ENCODE results near the gene TRAPPC2L.

Gene TRAPPC2L

GRCh38 chr16:88828711-88829110, 28.2 kb upstream of the TRAPPC2L start:
- Histone ChIP-seq H3K18ac (ENCODE audit: low read length) (no peak overlapping the region), H2BK5ac (ENCODE audit: low read length) (no peak overlapping the region), H3K79me1 (ENCODE audit: low read depth, low read length) (peaks cover 4% of the 10 kb centered on the region), H3K4ac (ENCODE audit: low read length) (no peak overlapping the region), H3K4me3 (ENCODE audit: low read length in 2 of 2) (no peak overlapping the region), H2AK5ac (ENCODE audit: low read depth, low read length) (no peak overlapping the region), H2AFZ (ENCODE audit: low read length) (no peak overlapping the region), H3K27me3 (ENCODE audit: control insufficient read depth in 3 of 3, insufficient read depth in 3 of 3, low read depth in 1 of 3, low read length in 3 of 3) (no peaks in the 10 kb centered on the region), H2BK15ac (ENCODE audit: low read length) (no peak overlapping the region), H4K91ac (ENCODE audit: low read depth, low read length, poor library complexity) (no peak overlapping the region), H4K8ac (ENCODE audit: low read depth, low read length) (no peak overlapping the region), H2BK120ac (ENCODE audit: low read depth, low read length) (no peak overlapping the region), H3K14ac (ENCODE audit: low read length) (no peak overlapping the region), H3K36me3 (replicated peaks in 1 of 2; ENCODE audit: control insufficient read depth in 2 of 2, insufficient read depth in 2 of 2, low read length in 2 of 2) (no peaks in the 10 kb centered on the region), H2BK12ac (ENCODE audit: low read length) (no peak overlapping the region), H3K27ac (replicated peaks; ENCODE audit: low read length) (no peak overlapping the region), H3K4me1 (ENCODE audit: control insufficient read depth in 2 of 2, insufficient read depth in 1 of 2, low read depth in 1 of 2, low read length in 2 of 2) (no peaks in the 10 kb centered on the region), H3K9me3 (replicated peaks in 1 of 2; ENCODE audit: control insufficient read depth in 2 of 2, insufficient read depth in 1 of 2, low read depth in 1 of 2, low read length in 2 of 2) (no peaks in the 10 kb centered on the region), H3K4me2 (ENCODE audit: insufficient read depth, low read length, poor library complexity, severe bottlenecking) (no peak overlapping the region), H3K23ac (ENCODE audit: low read depth, low read length, poor library complexity) (peak overlapping the region; percentile 43), H3K9ac (ENCODE audit: low read depth, low read length, poor library complexity) (no peak overlapping the region)
- DNase-seq (ENCODE audit: low spot score): no peak
- WGBS, 2 donors (ENCODE audit: extremely low coverage in 2 of 2, insufficient read length in 2 of 2, insufficient replicate concordance in 1 of 2): no CpG with 5 or more reads among the region's 24 CpGs

- WGBS, 2 donors (ENCODE audit: extremely low coverage in 2 of 2, insufficient read length in 2 of 2, insufficient replicate concordance in 1 of 2): no CpG with 5 or more reads among the region's 11 CpGs
- no peak for DNase-seq (ENCODE audit: low spot score)
- no peak overlapping the region for H2BK15ac ChIP-seq (ENCODE audit: low read length)
These were observed 26.7 kb upstream of the TRAPPC2L start for GRCh38 chr16:88830258-88830657.

GRCh38 chr16:88830783-88831182, 26.1 kb upstream of the TRAPPC2L start:
- no peak overlapping the region for H2BK120ac ChIP-seq (ENCODE audit: low read depth, low read length)
- no peak overlapping the region for H2BK12ac ChIP-seq (ENCODE audit: low read length)
- no CpG with 5 or more reads among the region's 14 CpGs for WGBS, 2 donors (ENCODE audit: extremely low coverage in 2 of 2, insufficient read length in 2 of 2, insufficient replicate concordance in 1 of 2)
- no peak overlapping the region for H3K27ac ChIP-seq (replicated peaks; ENCODE audit: low read length)
- no peaks in the 10 kb centered on the region for H3K9me3 ChIP-seq (replicated peaks in 1 of 2; ENCODE audit: control insufficient read depth in 2 of 2, insufficient read depth in 1 of 2, low read depth in 1 of 2, low read length in 2 of 2)
- no peaks in the 10 kb centered on the region for H3K4me1 ChIP-seq (ENCODE audit: control insufficient read depth in 2 of 2, insufficient read depth in 1 of 2, low read depth in 1 of 2, low read length in 2 of 2)
- no peak overlapping the region for H2AK5ac ChIP-seq (ENCODE audit: low read depth, low read length)
- no peak overlapping the region for H2BK5ac ChIP-seq (ENCODE audit: low read length)
- H3K79me1 ChIP-seq (ENCODE audit: low read depth, low read length): peaks cover 7% of the 10 kb centered on the region
- H3K4me2 ChIP-seq (ENCODE audit: insufficient read depth, low read length, poor library complexity, severe bottlenecking): no peak overlapping the region
- H3K9ac ChIP-seq (ENCODE audit: low read depth, low read length, poor library complexity): no peak overlapping the region
- no peak for DNase-seq (ENCODE audit: low spot score)
- no peak overlapping the region for H3K23ac ChIP-seq (ENCODE audit: low read depth, low read length, poor library complexity)
- H3K27me3 ChIP-seq (ENCODE audit: control insufficient read depth in 3 of 3, insufficient read depth in 3 of 3, low read depth in 1 of 3, low read length in 3 of 3): no peaks in the 10 kb centered on the region
- H4K91ac ChIP-seq (ENCODE audit: low read depth, low read length, poor library complexity): no peak overlapping the region
- H3K36me3 ChIP-seq (replicated peaks in 1 of 2; ENCODE audit: control insufficient read depth in 2 of 2, insufficient read depth in 2 of 2, low read length in 2 of 2): peaks cover 0 to 7% of the 10 kb centered on the region in 2 donors
- no peak overlapping the region for H2BK15ac ChIP-seq (ENCODE audit: low read length)
- no peak overlapping the region for H3K4me3 ChIP-seq (ENCODE audit: low read length in 2 of 2)
- H3K4ac ChIP-seq (ENCODE audit: low read length): no peak overlapping the region
- H3K14ac ChIP-seq (ENCODE audit: low read length): no peak overlapping the region
- H4K8ac ChIP-seq (ENCODE audit: low read depth, low read length): no peak overlapping the region
- no peak overlapping the region for H2AFZ ChIP-seq (ENCODE audit: low read length)
- no peak overlapping the region for H3K18ac ChIP-seq (ENCODE audit: low read length)

More at GRCh38 chr16:88830258-88830657, 26.7 kb upstream of the TRAPPC2L start:
- H3K27ac ChIP-seq (replicated peaks; ENCODE audit: low read length): no peak overlapping the region
- peaks cover 4% of the 10 kb centered on the region for H3K79me1 ChIP-seq (ENCODE audit: low read depth, low read length)
- no peak overlapping the region for H4K8ac ChIP-seq (ENCODE audit: low read depth, low read length)
- H2BK5ac ChIP-seq (ENCODE audit: low read length): no peak overlapping the region
- no peak overlapping the region for H3K4ac ChIP-seq (ENCODE audit: low read length)
- no peak overlapping the region for H2BK120ac ChIP-seq (ENCODE audit: low read depth, low read length)
- no peak overlapping the region for H2AK5ac ChIP-seq (ENCODE audit: low read depth, low read length)
- no peak overlapping the region for H2BK12ac ChIP-seq (ENCODE audit: low read length)
- H3K9ac ChIP-seq (ENCODE audit: low read depth, low read length, poor library complexity): no peak overlapping the region
- H3K14ac ChIP-seq (ENCODE audit: low read length): no peak overlapping the region
- H3K4me3 ChIP-seq (ENCODE audit: low read length in 2 of 2): no peak overlapping the region
- H3K23ac ChIP-seq (ENCODE audit: low read depth, low read length, poor library complexity): no peak overlapping the region
- H3K27me3 ChIP-seq (ENCODE audit: control insufficient read depth in 3 of 3, insufficient read depth in 3 of 3, low read depth in 1 of 3, low read length in 3 of 3): no peaks in the 10 kb centered on the region
- H3K4me1 ChIP-seq (ENCODE audit: control insufficient read depth in 2 of 2, insufficient read depth in 1 of 2, low read depth in 1 of 2, low read length in 2 of 2): no peaks in the 10 kb centered on the region
- no peak overlapping the region for H3K18ac ChIP-seq (ENCODE audit: low read length)
- no peak overlapping the region for H2AFZ ChIP-seq (ENCODE audit: low read length)
- peaks cover 0 to 4% of the 10 kb centered on the region in 2 donors for H3K36me3 ChIP-seq (replicated peaks in 1 of 2; ENCODE audit: control insufficient read depth in 2 of 2, insufficient read depth in 2 of 2, low read length in 2 of 2)
- no peak overlapping the region for H3K4me2 ChIP-seq (ENCODE audit: insufficient read depth, low read length, poor library complexity, severe bottlenecking)
- no peak overlapping the region for H4K91ac ChIP-seq (ENCODE audit: low read depth, low read length, poor library complexity)
- no peaks in the 10 kb centered on the region for H3K9me3 ChIP-seq (replicated peaks in 1 of 2; ENCODE audit: control insufficient read depth in 2 of 2, insufficient read depth in 1 of 2, low read depth in 1 of 2, low read length in 2 of 2)

GRCh38 chr16:88831838-88832237, 25.1 kb upstream of the TRAPPC2L start:
- no CpG with 5 or more reads among the region's 13 CpGs for WGBS, 2 donors (ENCODE audit: extremely low coverage in 2 of 2, insufficient read length in 2 of 2, insufficient replicate concordance in 1 of 2)
- Histone ChIP-seq H3K14ac (ENCODE audit: low read length) (peak overlapping the region; percentile 71), H2AK5ac (ENCODE audit: low read depth, low read length) (peak overlapping the region; percentile 37), H2BK15ac (ENCODE audit: low read length) (no peak overlapping the region), H4K8ac (ENCODE audit: low read depth, low read length) (peak overlapping the region; percentile 43), H3K23ac (ENCODE audit: low read depth, low read length, poor library complexity) (no peak overlapping the region), H2AFZ (ENCODE audit: low read length) (no peak overlapping the region), H3K27me3 (ENCODE audit: control insufficient read depth in 3 of 3, insufficient read depth in 3 of 3, low read depth in 1 of 3, low read length in 3 of 3) (no peaks in the 10 kb centered on the region), H3K9me3 (replicated peaks in 1 of 2; ENCODE audit: control insufficient read depth in 2 of 2, insufficient read depth in 1 of 2, low read depth in 1 of 2, low read length in 2 of 2) (no peaks in the 10 kb centered on the region), H3K27ac (replicated peaks; ENCODE audit: low read length) (no peak overlapping the region), H3K4me2 (ENCODE audit: insufficient read depth, low read length, poor library complexity, severe bottlenecking) (no peak overlapping the region), H3K4me1 (ENCODE audit: control insufficient read depth in 2 of 2, insufficient read depth in 1 of 2, low read depth in 1 of 2, low read length in 2 of 2) (no peaks in the 10 kb centered on the region), H3K18ac (ENCODE audit: low read length) (peak overlapping the region; percentile 48), H2BK120ac (ENCODE audit: low read depth, low read length) (no peak overlapping the region), H3K79me1 (ENCODE audit: low read depth, low read length) (peaks cover 8% of the 10 kb centered on the region), H3K9ac (ENCODE audit: low read depth, low read length, poor library complexity) (peak overlapping the region; percentile 81), H3K36me3 (replicated peaks in 1 of 2; ENCODE audit: control insufficient read depth in 2 of 2, insufficient read depth in 2 of 2, low read length in 2 of 2) (peaks cover 0 to 7% of the 10 kb centered on the region in 2 donors), H2BK12ac (ENCODE audit: low read length) (peak overlapping the region; percentile 41), H3K4ac (ENCODE audit: low read length) (no peak overlapping the region), H3K4me3 (ENCODE audit: low read length in 2 of 2) (no peak overlapping the region), H4K91ac (ENCODE audit: low read depth, low read length, poor library complexity) (no peak overlapping the region), H2BK5ac (ENCODE audit: low read length) (peak overlapping the region; percentile 66)
- no peak for DNase-seq (ENCODE audit: low spot score)

Measured in neuronal stem cell (in vitro differentiated cells).